Measurements from ENCODE around the gene REPIN1.

DNA sequence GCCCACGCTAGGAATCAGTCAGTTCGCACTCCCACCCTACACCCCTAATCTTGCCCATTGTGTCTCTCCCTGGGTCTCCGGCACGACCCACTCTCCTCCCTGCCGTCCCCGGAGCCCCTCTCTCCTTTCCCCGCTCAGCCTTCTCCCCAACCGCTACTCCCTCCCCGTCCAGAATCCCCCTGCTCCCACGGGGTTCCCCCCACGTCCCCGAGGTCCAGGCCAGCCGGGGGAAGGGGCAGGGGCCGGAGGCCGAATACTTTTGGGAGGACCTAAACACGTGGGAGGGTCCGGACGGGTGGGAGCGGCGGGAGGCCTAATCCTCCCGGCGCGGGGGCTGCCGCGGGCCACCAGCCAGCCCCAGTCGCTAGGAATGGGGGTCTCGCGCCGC, 27.8 kb upstream of the REPIN1 start:
- TF ChIP-seq, protein P1, sequence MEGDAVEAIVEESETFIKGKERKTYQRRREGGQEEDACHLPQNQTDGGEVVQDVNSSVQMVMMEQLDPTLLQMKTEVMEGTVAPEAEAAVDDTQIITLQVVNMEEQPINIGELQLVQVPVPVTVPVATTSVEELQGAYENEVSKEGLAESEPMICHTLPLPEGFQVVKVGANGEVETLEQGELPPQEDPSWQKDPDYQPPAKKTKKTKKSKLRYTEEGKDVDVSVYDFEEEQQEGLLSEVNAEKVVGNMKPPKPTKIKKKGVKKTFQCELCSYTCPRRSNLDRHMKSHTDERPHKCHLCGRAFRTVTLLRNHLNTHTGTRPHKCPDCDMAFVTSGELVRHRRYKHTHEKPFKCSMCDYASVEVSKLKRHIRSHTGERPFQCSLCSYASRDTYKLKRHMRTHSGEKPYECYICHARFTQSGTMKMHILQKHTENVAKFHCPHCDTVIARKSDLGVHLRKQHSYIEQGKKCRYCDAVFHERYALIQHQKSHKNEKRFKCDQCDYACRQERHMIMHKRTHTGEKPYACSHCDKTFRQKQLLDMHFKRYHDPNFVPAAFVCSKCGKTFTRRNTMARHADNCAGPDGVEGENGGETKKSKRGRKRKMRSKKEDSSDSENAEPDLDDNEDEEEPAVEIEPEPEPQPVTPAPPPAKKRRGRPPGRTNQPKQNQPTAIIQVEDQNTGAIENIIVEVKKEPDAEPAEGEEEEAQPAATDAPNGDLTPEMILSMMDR (IDR thresholded peaks at IDR 0.05), result no peak
- TF ChIP-seq POLR2A (IDR thresholded peaks at IDR 0.05), result no peak

Measured in adrenal gland (tissue), 5 donors.